ENCODE data around the gene PTTG2.

DNA sequence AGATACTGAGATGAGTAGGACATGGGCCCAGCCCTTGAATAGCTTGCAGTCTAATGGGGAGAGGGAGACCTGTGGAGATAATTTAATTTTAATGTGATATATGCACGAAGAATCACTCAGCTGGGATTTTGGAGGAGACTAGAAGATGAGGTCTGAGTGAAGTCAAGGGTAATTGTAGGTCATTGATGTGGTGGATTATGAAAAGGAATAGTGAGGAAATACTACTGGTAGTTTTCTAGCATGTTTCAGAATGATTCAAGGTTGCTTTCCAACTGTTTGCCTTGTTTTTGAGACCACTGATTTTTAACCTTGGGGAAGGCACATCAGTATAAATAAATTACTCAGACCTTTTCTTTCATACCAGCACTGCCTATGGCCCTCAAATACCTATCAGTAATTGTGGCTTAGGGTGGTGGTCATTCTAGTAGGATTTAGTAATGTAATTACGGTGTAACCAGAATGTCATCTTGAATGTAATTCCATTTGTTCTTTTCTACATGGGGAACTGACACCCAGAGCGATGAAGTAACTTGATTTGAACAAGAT is 25.6 kb downstream of the PTTG2 start:
- TF ChIP-seq, protein P1, sequence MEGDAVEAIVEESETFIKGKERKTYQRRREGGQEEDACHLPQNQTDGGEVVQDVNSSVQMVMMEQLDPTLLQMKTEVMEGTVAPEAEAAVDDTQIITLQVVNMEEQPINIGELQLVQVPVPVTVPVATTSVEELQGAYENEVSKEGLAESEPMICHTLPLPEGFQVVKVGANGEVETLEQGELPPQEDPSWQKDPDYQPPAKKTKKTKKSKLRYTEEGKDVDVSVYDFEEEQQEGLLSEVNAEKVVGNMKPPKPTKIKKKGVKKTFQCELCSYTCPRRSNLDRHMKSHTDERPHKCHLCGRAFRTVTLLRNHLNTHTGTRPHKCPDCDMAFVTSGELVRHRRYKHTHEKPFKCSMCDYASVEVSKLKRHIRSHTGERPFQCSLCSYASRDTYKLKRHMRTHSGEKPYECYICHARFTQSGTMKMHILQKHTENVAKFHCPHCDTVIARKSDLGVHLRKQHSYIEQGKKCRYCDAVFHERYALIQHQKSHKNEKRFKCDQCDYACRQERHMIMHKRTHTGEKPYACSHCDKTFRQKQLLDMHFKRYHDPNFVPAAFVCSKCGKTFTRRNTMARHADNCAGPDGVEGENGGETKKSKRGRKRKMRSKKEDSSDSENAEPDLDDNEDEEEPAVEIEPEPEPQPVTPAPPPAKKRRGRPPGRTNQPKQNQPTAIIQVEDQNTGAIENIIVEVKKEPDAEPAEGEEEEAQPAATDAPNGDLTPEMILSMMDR (IDR thresholded peaks at IDR 0.05) = no peak
- no peak for TF ChIP-seq POLR2A (IDR thresholded peaks at IDR 0.05)

Data from thyroid gland (tissue), 4 donors.